A673 (cell line): ENCODE results near the gene CHIT1. TPM values are rescaled to one million over a fixed set of nuclear protein-coding genes. Genes with fewer than 3 reads are reported as not detected.
A peak's percentile ranks its signal among the peaks of the same experiment; 100 is the strongest.

Experiments
- BruUV-seq: library from RNA; stranded (reverse); fragments of 400-500 nt; replicated peaks from 2 replicates; lab custom pipeline; 2021; lab: Mats Ljungman, UMichigan
- CTCF ChIA-PET: fragments of 300-600 bp; sonication (Branson Sonifier 250); formaldehyde crosslinking; loops from one replicate; lab custom pipeline; 2022; ENCODE audit warnings: antibody characterized with exemption; lab: Charles Lee
- POLR2A ChIA-PET: fragments of 300-600 bp; sonication (Branson Sonifier 250); formaldehyde crosslinking; loops from one replicate; lab custom pipeline; 2022; ENCODE audit warnings: antibody characterized with exemption; ENCODE audit not compliant: low non-redundant PET; lab: Charles Lee
- DNase-seq: peaks from one replicate; pipeline ENCODE4 v3.0.0-alpha.2; 2015; ENCODE audit warnings: low spot score
- H3K27ac ChIP-seq: fragments of 200-600 bp; sonication (generic); 2 replicates; pipeline ENCODE4 v1.5.1; 2016; ENCODE audit warnings: mixed run types, low read depth, mild to moderate bottlenecking, mixed read lengths, antibody characterized with exemption, low read length; ENCODE audit not compliant: poor library complexity, severe bottlenecking
- H3K27me3 ChIP-seq: fragments of 200-600 bp; sonication (generic); replicated peaks from 2 replicates; pipeline ENCODE4 v1.6.1; 2017; ENCODE audit warnings: mixed run types, low read depth, mild to moderate bottlenecking, mixed read lengths, antibody characterized with exemption, low read length; ENCODE audit not compliant: insufficient read depth, poor library complexity
- H3K36me3 ChIP-seq: fragments of 200-600 bp; sonication (generic); 2 replicates; pipeline ENCODE4 v1.6.1; 2016; ENCODE audit warnings: mixed run types, mild to moderate bottlenecking, mixed read lengths, antibody characterized with exemption, low read length; ENCODE audit not compliant: insufficient read depth, poor library complexity, severe bottlenecking
- H3K4me1 ChIP-seq: fragments of 200-600 bp; sonication (generic); 2 replicates; pipeline ENCODE4 v1.6.1; 2017; ENCODE audit warnings: mixed run types, mild to moderate bottlenecking, mixed read lengths, antibody characterized with exemption, low read length; ENCODE audit not compliant: insufficient read depth, poor library complexity, severe bottlenecking
- H3K4me3 ChIP-seq: fragments of 200-600 bp; sonication (generic); 2 replicates; pipeline ENCODE4 v1.5.1; 2016; ENCODE audit warnings: low read depth, mixed run types, mild to moderate bottlenecking, mixed read lengths, low read length; ENCODE audit not compliant: poor library complexity, severe bottlenecking
- H3K9me3 ChIP-seq: fragments of 200-600 bp; sonication (generic); 2 replicates; pipeline ENCODE4 v1.6.1; 2016; ENCODE audit warnings: mixed run types, low read depth, mild to moderate bottlenecking, mixed read lengths, antibody characterized with exemption, low read length; ENCODE audit not compliant: poor library complexity, severe bottlenecking
- EZH2 ChIP-seq: fragments of 200-600 bp; sonication (generic); IDR thresholded peaks from 2 replicates; pipeline ENCODE4 v1.6.1; 2017; ENCODE audit warnings: borderline replicate concordance, low read depth, mild to moderate bottlenecking, mixed read lengths, antibody characterized with exemption, low read length; ENCODE audit not compliant: poor library complexity, severe bottlenecking
- intact Hi-C: fragments of 100-400 bp; cut with micrococcal nuclease; formaldehyde crosslinking; loops from one replicate; pipeline ENCODE4 v1.10.0; 2022; ENCODE audit not compliant: unreplicated experiment
- total RNA-seq: library from RNA; stranded (reverse); gene quantifications from 2 replicates; pipeline ENCODE4 v1.2.3, GENCODE V29; 2021
- TF ChIP-seq, protein P1 (sequence below): fragments of 300-800, 200-600 bp; sonication (generic); conservative IDR thresholded peaks from 2 replicates; pipeline ENCODE4 v1.5.1; 2017; ENCODE audit warnings: low read depth, mild to moderate bottlenecking, antibody characterized with exemption, low read length, moderate library complexity, mixed read lengths

The CHIT1 gene
- total RNA-seq, 1 experiment from 2014 or later: not detected

DNA sequence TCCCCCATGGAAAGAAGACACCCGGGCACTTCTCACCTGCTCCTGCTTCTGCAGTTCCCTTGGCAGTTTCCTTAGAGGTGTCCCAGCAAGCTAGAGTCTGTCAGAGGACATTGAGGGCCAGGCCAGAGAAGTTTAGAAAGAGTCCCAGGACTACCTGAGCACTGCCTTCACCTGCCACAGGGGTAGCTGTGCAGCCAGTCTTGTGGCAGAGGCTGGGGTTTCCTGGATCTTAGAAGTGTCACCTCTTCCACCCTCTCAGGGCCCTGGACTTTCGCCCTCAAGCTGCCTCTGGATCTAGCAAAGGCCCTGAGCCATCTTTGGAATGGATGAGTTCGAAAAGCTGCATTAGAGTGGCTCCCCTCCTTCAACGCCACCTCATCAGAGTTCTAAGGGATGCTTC lies 41.0 kb upstream of the CHIT1 start:
- no TSS peak for BruUV-seq
- POLR2A ChIA-PET: no interaction called here
- Histone ChIP-seq H3K4me3 (no peak overlapping the region), H3K36me3 (no peaks in the 10 kb centered on the region), H3K27me3 (no peaks in the 10 kb centered on the region), H3K27ac (no peak overlapping the region), H3K9me3 (no peaks in the 10 kb centered on the region), H3K4me1 (peaks cover 31% of the 10 kb centered on the region)
- intact Hi-C loops: loop anchor here (5.0 kb wide), 1 partner anchor 432 kb away; no protein-coding TSS in a partner anchor
- no peak for DNase-seq
- TF ChIP-seq, protein P1, sequence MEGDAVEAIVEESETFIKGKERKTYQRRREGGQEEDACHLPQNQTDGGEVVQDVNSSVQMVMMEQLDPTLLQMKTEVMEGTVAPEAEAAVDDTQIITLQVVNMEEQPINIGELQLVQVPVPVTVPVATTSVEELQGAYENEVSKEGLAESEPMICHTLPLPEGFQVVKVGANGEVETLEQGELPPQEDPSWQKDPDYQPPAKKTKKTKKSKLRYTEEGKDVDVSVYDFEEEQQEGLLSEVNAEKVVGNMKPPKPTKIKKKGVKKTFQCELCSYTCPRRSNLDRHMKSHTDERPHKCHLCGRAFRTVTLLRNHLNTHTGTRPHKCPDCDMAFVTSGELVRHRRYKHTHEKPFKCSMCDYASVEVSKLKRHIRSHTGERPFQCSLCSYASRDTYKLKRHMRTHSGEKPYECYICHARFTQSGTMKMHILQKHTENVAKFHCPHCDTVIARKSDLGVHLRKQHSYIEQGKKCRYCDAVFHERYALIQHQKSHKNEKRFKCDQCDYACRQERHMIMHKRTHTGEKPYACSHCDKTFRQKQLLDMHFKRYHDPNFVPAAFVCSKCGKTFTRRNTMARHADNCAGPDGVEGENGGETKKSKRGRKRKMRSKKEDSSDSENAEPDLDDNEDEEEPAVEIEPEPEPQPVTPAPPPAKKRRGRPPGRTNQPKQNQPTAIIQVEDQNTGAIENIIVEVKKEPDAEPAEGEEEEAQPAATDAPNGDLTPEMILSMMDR: no peak
- TF ChIP-seq EZH2: no peak
- CTCF ChIA-PET: interaction anchor here (4.8 kb wide), 1 partner anchor 230 kb away, joined by 52 read pairs; no protein-coding TSS in a partner anchor

DNA sequence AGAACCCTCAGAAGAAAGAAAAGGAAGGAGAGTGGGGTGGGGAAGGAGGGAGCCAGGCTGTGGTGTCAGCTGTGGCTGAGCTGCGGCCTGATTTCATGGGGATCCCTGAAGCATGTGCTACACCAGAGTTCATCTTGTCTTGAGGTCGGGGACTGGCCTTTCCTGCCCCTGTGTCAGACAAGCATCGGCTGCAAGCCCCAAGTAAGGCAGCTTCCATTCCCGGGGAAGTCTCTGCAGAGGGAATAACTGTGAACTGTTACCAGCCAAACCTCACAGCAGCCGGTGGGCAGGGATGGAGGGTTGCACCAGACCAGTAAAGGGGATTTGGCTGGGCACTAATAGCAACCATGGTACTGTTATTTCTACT lies 40.2 kb upstream of the CHIT1 start:
- Histone ChIP-seq H3K27ac (no peak overlapping the region), H3K27me3 (no peaks in the 10 kb centered on the region), H3K4me3 (no peak overlapping the region), H3K9me3 (no peaks in the 10 kb centered on the region), H3K36me3 (no peaks in the 10 kb centered on the region), H3K4me1 (peaks cover 31% of the 10 kb centered on the region)
- POLR2A ChIA-PET: no interaction called here
- CTCF ChIA-PET: interaction anchor here (0.6 to 4.8 kb wide), 7 partner anchors 58 to 241 kb away, joined by 3 to 52 read pairs (median 3); no protein-coding TSS in a partner anchor
- BruUV-seq: no TSS peak
- TF ChIP-seq, protein P1: no peak
- TF ChIP-seq EZH2: no peak
- intact Hi-C loops: loop anchor here (2.0 to 5.0 kb wide), 3 partner anchors 231 to 433 kb away; no protein-coding TSS in a partner anchor
- DNase-seq: no peak

- ChIA-PET CTCF (interaction anchor here (0.6 to 4.8 kb wide), 8 partner anchors 59 to 240 kb away, joined by 3 to 52 read pairs (median 3); partner anchors contain the start of gene ADORA1), POLR2A (no interaction called here)
- TF ChIP-seq, protein P1: peak; percentile 89
- TF ChIP-seq EZH2: no peak
- Histone ChIP-seq H3K36me3 (no peaks in the 10 kb centered on the region), H3K27me3 (no peaks in the 10 kb centered on the region), H3K4me3 (no peak overlapping the region), H3K9me3 (no peaks in the 10 kb centered on the region), H3K27ac (no peak overlapping the region), H3K4me1 (peaks cover 31% of the 10 kb centered on the region)
- intact Hi-C loops: loop anchor here (2.0 kb wide), 2 partner anchors 230 to 238 kb away; no protein-coding TSS in a partner anchor
- BruUV-seq: no TSS peak
- DNase-seq: peak; percentile 86
These were observed 39.6 kb upstream of the CHIT1 start for GRCh38 chr1:203268901-203269653.
